ENCODE measurements around the gene LEMD3.
"Not testable (repeated sequence)": the region's sequence is repeated elsewhere in the genome, so short reads cannot be mapped to it uniquely, and the experiment has no call there.

Gene LEMD3

DNA sequence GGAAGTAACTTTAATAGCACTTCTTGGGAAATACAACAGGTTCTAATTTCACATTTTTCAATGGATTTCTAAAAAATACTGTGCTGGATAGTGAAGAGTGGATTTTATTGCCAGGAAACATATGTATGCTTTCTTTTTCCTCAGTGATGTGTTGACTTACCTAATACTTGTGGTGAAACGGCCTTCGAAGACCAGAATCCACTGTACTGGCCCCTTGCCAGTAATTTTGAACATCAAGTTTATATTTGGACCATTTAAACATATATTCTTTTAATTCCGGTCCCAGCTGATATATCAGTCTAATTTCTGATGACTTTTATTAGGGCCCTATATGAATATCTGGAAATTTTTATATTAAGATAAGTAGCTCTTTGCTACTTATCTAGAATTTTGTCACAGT, 110.9 kb downstream of the LEMD3 start:
- Histone ChIP-seq H3K36me3 (replicated peaks) (no peaks in the 10 kb centered on the region), H3K4me3 (ENCODE audit: low read depth, low read length) (no peak overlapping the region), H3K27me3 (replicated peaks) (no peaks in the 10 kb centered on the region), H3K27ac (no peak overlapping the region)
- in situ Hi-C loops (cut with HindIII; ENCODE audit: low pct_ligation_motif_present, low sequenced_read_pairs) = no loop called here
- peak; percentile 18 for DNase-seq
- TF ChIP-seq, protein P1, sequence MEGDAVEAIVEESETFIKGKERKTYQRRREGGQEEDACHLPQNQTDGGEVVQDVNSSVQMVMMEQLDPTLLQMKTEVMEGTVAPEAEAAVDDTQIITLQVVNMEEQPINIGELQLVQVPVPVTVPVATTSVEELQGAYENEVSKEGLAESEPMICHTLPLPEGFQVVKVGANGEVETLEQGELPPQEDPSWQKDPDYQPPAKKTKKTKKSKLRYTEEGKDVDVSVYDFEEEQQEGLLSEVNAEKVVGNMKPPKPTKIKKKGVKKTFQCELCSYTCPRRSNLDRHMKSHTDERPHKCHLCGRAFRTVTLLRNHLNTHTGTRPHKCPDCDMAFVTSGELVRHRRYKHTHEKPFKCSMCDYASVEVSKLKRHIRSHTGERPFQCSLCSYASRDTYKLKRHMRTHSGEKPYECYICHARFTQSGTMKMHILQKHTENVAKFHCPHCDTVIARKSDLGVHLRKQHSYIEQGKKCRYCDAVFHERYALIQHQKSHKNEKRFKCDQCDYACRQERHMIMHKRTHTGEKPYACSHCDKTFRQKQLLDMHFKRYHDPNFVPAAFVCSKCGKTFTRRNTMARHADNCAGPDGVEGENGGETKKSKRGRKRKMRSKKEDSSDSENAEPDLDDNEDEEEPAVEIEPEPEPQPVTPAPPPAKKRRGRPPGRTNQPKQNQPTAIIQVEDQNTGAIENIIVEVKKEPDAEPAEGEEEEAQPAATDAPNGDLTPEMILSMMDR (IDR thresholded peaks at IDR 0.05; ENCODE audit: low read depth, low read length, missing control alignments) = no peak

DNA sequence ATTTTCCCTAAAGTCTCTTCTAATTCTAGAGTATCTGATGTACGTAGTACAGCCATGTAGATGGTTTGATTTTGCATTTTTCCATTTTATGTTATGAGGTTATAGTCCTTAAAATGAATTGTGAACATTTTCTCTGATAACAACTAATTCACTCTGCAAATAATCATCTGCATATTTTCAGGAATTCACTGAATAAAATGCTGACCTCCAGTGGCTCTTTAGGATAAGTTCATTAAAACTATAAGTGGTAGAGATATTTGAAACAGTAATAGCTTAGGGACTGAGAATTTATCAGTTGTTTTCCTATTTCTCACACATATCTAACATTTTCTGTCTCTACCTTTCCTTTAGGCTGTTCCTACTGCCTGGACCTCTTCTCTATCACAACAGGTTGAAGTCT, 113.5 kb downstream of the LEMD3 start:
- Histone ChIP-seq H3K27me3 (replicated peaks) (no peaks in the 10 kb centered on the region), H3K36me3 (replicated peaks) (no peaks in the 10 kb centered on the region), H3K4me3 (ENCODE audit: low read depth, low read length) (no peak overlapping the region), H3K27ac (no peak overlapping the region)
- in situ Hi-C loops (cut with HindIII; ENCODE audit: low pct_ligation_motif_present, low sequenced_read_pairs) = no loop called here
- TF ChIP-seq, protein P1 (IDR thresholded peaks at IDR 0.05; ENCODE audit: low read depth, low read length, missing control alignments) = no peak
- DNase-seq = no peak

DNA sequence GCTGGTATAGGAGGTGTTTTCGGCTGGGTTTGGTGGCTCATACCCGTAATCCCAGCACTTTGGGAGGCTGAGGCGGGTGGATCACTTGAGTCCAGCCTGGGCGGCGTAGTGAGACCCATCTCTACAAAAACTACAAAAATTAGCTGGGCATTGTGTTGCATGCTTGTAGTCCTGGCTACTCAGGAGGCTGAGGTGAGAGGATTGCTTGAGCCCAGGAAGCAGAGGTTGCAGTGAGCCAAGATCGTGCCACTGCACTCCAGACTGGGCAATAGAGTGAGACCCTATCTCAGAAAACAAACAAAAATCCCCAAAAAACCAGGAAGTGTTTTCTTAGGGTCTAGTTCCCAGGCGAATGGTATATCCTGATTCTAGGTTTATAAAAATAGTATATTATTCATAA, 116.1 kb downstream of the LEMD3 start:
- H3K27ac ChIP-seq; H3K4me3 ChIP-seq (ENCODE audit: low read depth, low read length); in situ Hi-C loops (cut with HindIII; ENCODE audit: low pct_ligation_motif_present, low sequenced_read_pairs); DNase-seq; H3K27me3 ChIP-seq (replicated peaks); H3K36me3 ChIP-seq (replicated peaks): not testable (repeated sequence)

DNA sequence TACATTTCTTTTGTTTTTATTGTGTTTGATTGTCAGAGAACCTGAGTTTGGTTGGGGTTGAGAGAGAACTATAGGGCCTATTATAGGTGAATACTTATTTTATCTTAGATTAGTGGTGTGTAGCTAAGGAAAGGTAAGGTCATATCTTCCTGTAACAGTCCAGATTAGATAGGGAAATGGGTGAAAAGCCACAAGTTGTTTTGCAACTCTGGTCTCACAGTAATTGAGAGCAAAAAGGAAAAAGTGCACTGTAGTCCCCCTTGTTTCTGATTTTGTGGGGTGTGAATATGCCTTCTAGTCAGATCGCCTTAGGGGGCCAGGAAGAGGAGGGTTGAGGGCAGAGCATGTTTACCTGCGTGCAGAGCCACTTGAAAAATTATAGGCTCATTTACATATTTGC, 118.0 kb downstream of the LEMD3 start:
- TF ChIP-seq, protein P1 (IDR thresholded peaks at IDR 0.05; ENCODE audit: low read depth, low read length, missing control alignments) = no peak
- Histone ChIP-seq H3K27ac (no peak overlapping the region), H3K36me3 (replicated peaks) (no peaks in the 10 kb centered on the region), H3K27me3 (replicated peaks) (no peaks in the 10 kb centered on the region), H3K4me3 (ENCODE audit: low read depth, low read length) (no peak overlapping the region)
- DNase-seq = no peak
- in situ Hi-C loops (cut with HindIII; ENCODE audit: low pct_ligation_motif_present, low sequenced_read_pairs) = no loop called here

DNA sequence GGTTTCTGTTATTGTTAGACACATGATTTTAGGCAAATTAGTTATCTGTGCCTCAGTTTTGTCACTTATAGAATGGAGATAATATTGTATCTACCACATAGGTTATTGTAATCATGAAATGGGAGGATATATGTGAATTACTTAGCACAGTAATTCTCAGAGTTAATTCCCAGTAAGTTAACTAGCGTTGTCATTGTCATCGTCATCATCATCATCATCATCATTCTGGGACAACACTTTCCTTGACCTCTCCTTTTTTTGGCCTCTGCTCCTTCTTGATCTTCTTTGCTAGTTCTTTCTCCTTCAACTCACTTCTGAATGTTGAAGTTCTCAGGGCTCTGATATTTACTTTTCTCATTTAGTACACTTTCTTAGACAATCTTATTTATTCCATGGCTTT, 122.9 kb downstream of the LEMD3 start:
- in situ Hi-C loops (cut with HindIII; ENCODE audit: low pct_ligation_motif_present, low sequenced_read_pairs) = no loop called here

DNA sequence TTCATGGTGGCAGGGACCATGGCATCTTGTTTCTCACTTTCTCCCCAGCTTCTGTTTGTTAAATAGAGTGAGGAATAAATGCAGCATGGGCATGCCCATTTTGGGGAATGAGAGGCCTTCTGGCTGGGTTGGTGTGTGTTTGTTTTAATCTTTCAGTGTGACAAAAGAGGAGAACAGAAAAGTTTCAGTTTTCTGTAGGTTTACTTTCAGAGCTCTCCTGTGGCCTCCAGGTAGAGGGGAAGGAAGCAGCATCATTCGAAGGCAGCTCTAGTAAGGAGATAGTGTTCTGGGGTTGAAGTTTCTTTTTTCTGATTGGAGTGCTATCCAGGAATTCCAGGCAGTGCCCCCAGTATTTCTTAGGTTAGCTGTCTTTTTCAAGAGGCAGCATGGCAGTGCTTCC, 124.4 kb downstream of the LEMD3 start:
- no peak overlapping the region for H3K4me3 ChIP-seq (ENCODE audit: low read depth, low read length)
- TF ChIP-seq, protein P1 (IDR thresholded peaks at IDR 0.05; ENCODE audit: low read depth, low read length, missing control alignments) = no peak
- in situ Hi-C loops (cut with HindIII; ENCODE audit: low pct_ligation_motif_present, low sequenced_read_pairs) = no loop called here
- no peaks in the 10 kb centered on the region for H3K36me3 ChIP-seq (replicated peaks)
- no peak overlapping the region for H3K27ac ChIP-seq
- DNase-seq = no peak
- H3K27me3 ChIP-seq (replicated peaks) = no peaks in the 10 kb centered on the region

More for the DNA sequence above, 122.9 kb downstream of the LEMD3 start:
- Histone ChIP-seq H3K4me3 (ENCODE audit: low read depth, low read length) (no peak overlapping the region), H3K36me3 (replicated peaks) (no peaks in the 10 kb centered on the region), H3K27ac (no peak overlapping the region), H3K27me3 (replicated peaks) (no peaks in the 10 kb centered on the region)
- TF ChIP-seq, protein P1 (IDR thresholded peaks at IDR 0.05; ENCODE audit: low read depth, low read length, missing control alignments) = no peak
- no peak for DNase-seq

Measured in brain microvascular endothelial cell (primary cell).